HAP-1 (cell line): Measurements from ENCODE around the gene DPP9.

Experiments used
- DNase-seq, 2 experiments: peaks; one replicate each; pipeline ENCODE4 v3.0.0-alpha.2; 2016 to 2020; ENCODE audit warnings: low spot score in 2 of 2
- H3K27me3 ChIP-seq: fragments of 250-450 bp; sonication (Bioruptor Pico); 2 replicates; pipeline ENCODE4 v1.5.1; 2020; ENCODE audit warnings: low read depth, mild to moderate bottlenecking, moderate library complexity
- H3K36me3 ChIP-seq: fragments of 250-450 bp; sonication (Bioruptor Pico); replicated peaks from 2 replicates; pipeline ENCODE4 v1.5.1; 2020; ENCODE audit warnings: mild to moderate bottlenecking
- H3K4me1 ChIP-seq: fragments of 250-450 bp; sonication (Bioruptor Pico); 2 replicates; pipeline ENCODE4 v1.5.1; 2020; ENCODE audit warnings: mild to moderate bottlenecking
- H3K4me3 ChIP-seq: fragments of 250-450 bp; sonication (Bioruptor Pico); 2 replicates; pipeline ENCODE4 v1.5.1; 2020; ENCODE audit warnings: mild to moderate bottlenecking, moderate library complexity
- H3K9me3 ChIP-seq: fragments of 250-450 bp; sonication (Bioruptor Pico); 2 replicates; pipeline ENCODE4 v1.5.1; 2020; ENCODE audit warnings: mild to moderate bottlenecking, moderate library complexity
- in situ Hi-C: fragments of 300-500 bp; cut with MboI; formaldehyde crosslinking; loops from 3 replicates; pipeline ENCODE4 v1.14.3; 2020; ENCODE audit warnings: low sequenced_read_pairs, inconsistent platforms, mixed read lengths

Gene DPP9

GRCh38 chr19:4678881-4679790, 44.5 kb downstream of the DPP9 start:
- DNase-seq, result peak; percentile 8 to 76

GRCh38 chr19:4676955-4677731, 46.5 kb downstream of the DPP9 start:
- Histone ChIP-seq H3K4me3 (no peak overlapping the region), H3K9me3 (no peaks in the 10 kb centered on the region), H3K27me3 (no peaks in the 10 kb centered on the region), H3K4me1 (no peaks in the 10 kb centered on the region), H3K36me3 (0 out of 2 replicates have a peak, but pooled peaks cover 4% of the 10 kb centered on the region)
- in situ Hi-C loops, result no loop called here
- peak; percentile 40 to 83 for DNase-seq

More at GRCh38 chr19:4678881-4679790, 44.5 kb downstream of the DPP9 start:
- in situ Hi-C loops, result no loop called here
- Histone ChIP-seq H3K4me3 (no peak overlapping the region), H3K36me3 (0 out of 2 replicates have a peak, but pooled peaks cover 4% of the 10 kb centered on the region), H3K4me1 (no peaks in the 10 kb centered on the region), H3K27me3 (no peaks in the 10 kb centered on the region), H3K9me3 (no peaks in the 10 kb centered on the region)

GRCh38 chr19:4675346-4675745, 48.3 kb downstream of the DPP9 start:
- Histone ChIP-seq H3K4me1 (peaks cover 8% of the 10 kb centered on the region), H3K4me3 (no peak overlapping the region), H3K27me3 (no peaks in the 10 kb centered on the region), H3K9me3 (no peaks in the 10 kb centered on the region), H3K36me3 (0 out of 2 replicates have a peak, but pooled peaks cover 4% of the 10 kb centered on the region)
- in situ Hi-C loops, result no loop called here
- no peak for DNase-seq

- no peak for DNase-seq
- Histone ChIP-seq H3K36me3 (0 out of 2 replicates have a peak, but pooled peaks cover 4% of the 10 kb centered on the region), H3K27me3 (no peaks in the 10 kb centered on the region), H3K4me3 (no peak overlapping the region), H3K4me1 (peaks cover 11% of the 10 kb centered on the region), H3K9me3 (no peaks in the 10 kb centered on the region)
- in situ Hi-C loops, result no loop called here
These were observed 49.9 kb downstream of the DPP9 start for GRCh38 chr19:4673726-4674125.

- no peaks in the 10 kb centered on the region for H3K27me3 ChIP-seq
- H3K4me3 ChIP-seq, result no peak overlapping the region
- H3K9me3 ChIP-seq, result no peaks in the 10 kb centered on the region
- in situ Hi-C loops, result no loop called here
- H3K36me3 ChIP-seq, result peaks cover 6% of the 10 kb centered on the region
- no peak for DNase-seq
- H3K4me1 ChIP-seq, result peaks cover 11% of the 10 kb centered on the region
These were observed 50.4 kb downstream of the DPP9 start for GRCh38 chr19:4673216-4673615.

GRCh38 chr19:4671185-4671851, 52.3 kb downstream of the DPP9 start:
- DNase-seq, result no peak
- H3K4me1 ChIP-seq, result peaks cover 11% of the 10 kb centered on the region
- in situ Hi-C loops, result no loop called here
- H3K27me3 ChIP-seq, result no peaks in the 10 kb centered on the region
- H3K4me3 ChIP-seq, result no peak overlapping the region
- peaks cover 18% of the 10 kb centered on the region for H3K36me3 ChIP-seq
- no peaks in the 10 kb centered on the region for H3K9me3 ChIP-seq

GRCh38 chr19:4669723-4670480, 53.7 kb downstream of the DPP9 start, which contains the start of gene MYDGF:
Gene MYDGF, minus strand, starts transcription at chr19:4670342. Its CDS starts 8 bp downstream, at chr19:4670334.
- in situ Hi-C loops, result no loop called here
- Histone ChIP-seq H3K36me3 (peaks cover 22% of the 10 kb centered on the region), H3K27me3 (no peaks in the 10 kb centered on the region), H3K9me3 (no peaks in the 10 kb centered on the region), H3K4me3 (peak within 1 kb of the TSS; percentile 64), H3K4me1 (peaks cover 11% of the 10 kb centered on the region)
- DNase-seq, result peak; percentile 84 to 96

GRCh38 chr19:4664642-4665041, 59.0 kb downstream of the DPP9 start:
- peaks cover 47% of the 10 kb centered on the region for H3K36me3 ChIP-seq
- H3K9me3 ChIP-seq, result no peaks in the 10 kb centered on the region
- H3K27me3 ChIP-seq, result no peaks in the 10 kb centered on the region
- no peak overlapping the region for H3K4me3 ChIP-seq
- H3K4me1 ChIP-seq, result peaks cover 3% of the 10 kb centered on the region; the same call in 1 of the 2 replicates
- in situ Hi-C loops, result no loop called here
- no peak for DNase-seq

GRCh38 chr19:4662812-4663211, 60.8 kb downstream of the DPP9 start:
- no peaks in the 10 kb centered on the region for H3K27me3 ChIP-seq
- H3K4me1 ChIP-seq, result no peaks in the 10 kb centered on the region
- H3K9me3 ChIP-seq, result no peaks in the 10 kb centered on the region
- peaks cover 51% of the 10 kb centered on the region for H3K36me3 ChIP-seq
- no peak overlapping the region for H3K4me3 ChIP-seq
- DNase-seq, result no peak
- in situ Hi-C loops, result no loop called here

- no peak overlapping the region for H3K4me3 ChIP-seq
- DNase-seq, result no peak
- in situ Hi-C loops, result no loop called here
- peaks cover 49% of the 10 kb centered on the region for H3K36me3 ChIP-seq
- H3K4me1 ChIP-seq, result no peaks in the 10 kb centered on the region
- H3K9me3 ChIP-seq, result no peaks in the 10 kb centered on the region
- H3K27me3 ChIP-seq, result no peaks in the 10 kb centered on the region
These were observed 61.5 kb downstream of the DPP9 start for GRCh38 chr19:4662020-4662695.

GRCh38 chr19:4660993-4661392, 62.6 kb downstream of the DPP9 start:
- no peaks in the 10 kb centered on the region for H3K27me3 ChIP-seq
- H3K4me3 ChIP-seq, result no peak overlapping the region
- no peak for DNase-seq
- no peaks in the 10 kb centered on the region for H3K4me1 ChIP-seq
- in situ Hi-C loops, result no loop called here
- H3K9me3 ChIP-seq, result no peaks in the 10 kb centered on the region
- peaks cover 52% of the 10 kb centered on the region for H3K36me3 ChIP-seq

GRCh38 chr19:4660181-4660791, 63.4 kb downstream of the DPP9 start:
- H3K4me1 ChIP-seq, result no peaks in the 10 kb centered on the region
- peak; percentile 21 to 60 for DNase-seq
- no peak overlapping the region for H3K4me3 ChIP-seq
- in situ Hi-C loops, result no loop called here
- H3K9me3 ChIP-seq, result no peaks in the 10 kb centered on the region
- peaks cover 54% of the 10 kb centered on the region for H3K36me3 ChIP-seq
- no peaks in the 10 kb centered on the region for H3K27me3 ChIP-seq
